ENCODE results near the gene RPTOR. TPM values are rescaled to one million over a fixed set of nuclear protein-coding genes. Genes with fewer than 3 reads are reported as not detected.

Gene RPTOR
- polyA plus RNA-seq, 2 donors: 7.1 to 10.5 TPM

DNA sequence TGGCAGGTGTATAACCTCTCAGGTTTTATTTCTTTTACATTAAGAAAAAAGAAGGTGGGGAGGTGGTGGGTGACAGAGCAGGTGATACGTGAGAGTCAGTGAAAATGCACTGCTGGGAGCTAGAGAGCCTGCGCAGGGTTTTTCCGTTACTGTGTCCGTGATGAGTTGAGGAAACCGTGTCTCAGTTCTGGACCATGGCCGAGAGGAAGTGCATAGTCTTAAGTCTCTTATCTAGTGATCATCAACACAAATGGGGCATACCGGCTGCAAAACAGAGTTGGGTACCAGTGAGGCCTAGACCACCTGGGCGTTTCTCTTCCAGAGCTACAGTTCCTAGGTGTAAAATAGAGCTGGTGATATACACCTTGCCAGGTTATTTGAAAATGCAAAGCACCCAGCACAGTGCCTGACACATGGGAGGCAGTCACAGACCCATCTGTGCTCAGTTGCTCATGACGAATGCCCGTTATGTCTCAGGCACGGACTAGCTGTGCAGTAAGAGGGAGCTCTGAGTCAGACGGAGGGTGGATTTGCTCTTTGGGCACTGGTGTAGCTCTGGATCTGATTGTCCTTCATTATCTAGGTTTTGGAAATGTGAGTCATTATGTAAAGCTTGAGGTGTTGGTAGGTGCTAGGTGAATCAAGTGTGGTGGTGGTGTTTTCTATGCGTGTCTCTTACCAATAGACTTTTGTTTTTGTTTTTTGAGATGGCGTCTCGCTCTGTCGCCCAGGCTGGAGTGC lies 60.9 kb downstream of the RPTOR start:
- no peak overlapping the region for H3K4me3 ChIP-seq (ENCODE audit: low read depth in 1 of 2, low read length in 2 of 2)
- no peaks in the 10 kb centered on the region for H3K36me3 ChIP-seq (ENCODE audit: control insufficient read depth in 2 of 2, insufficient read depth in 2 of 2, low read length in 1 of 2)
- H3K4me1 ChIP-seq (ENCODE audit: control insufficient read depth in 2 of 2, insufficient read depth in 2 of 2, low read length in 1 of 2): peaks cover 0 to 6% of the 10 kb centered on the region in 2 donors
- H3K27ac ChIP-seq (ENCODE audit: low read depth in 2 of 2, low read length in 1 of 2): no peak overlapping the region
- no peaks in the 10 kb centered on the region for H3K9me3 ChIP-seq (ENCODE audit: control insufficient read depth in 2 of 2, insufficient read depth in 1 of 2, low read depth in 1 of 2, low read length in 1 of 2)
- no peaks in the 10 kb centered on the region for H3K27me3 ChIP-seq (ENCODE audit: control insufficient read depth in 1 of 2, insufficient read depth in 2 of 2, low read length in 2 of 2)
- 66 to 71% methylated on average over 16 of the region's 16 CpGs for WGBS, 2 donors

DNA sequence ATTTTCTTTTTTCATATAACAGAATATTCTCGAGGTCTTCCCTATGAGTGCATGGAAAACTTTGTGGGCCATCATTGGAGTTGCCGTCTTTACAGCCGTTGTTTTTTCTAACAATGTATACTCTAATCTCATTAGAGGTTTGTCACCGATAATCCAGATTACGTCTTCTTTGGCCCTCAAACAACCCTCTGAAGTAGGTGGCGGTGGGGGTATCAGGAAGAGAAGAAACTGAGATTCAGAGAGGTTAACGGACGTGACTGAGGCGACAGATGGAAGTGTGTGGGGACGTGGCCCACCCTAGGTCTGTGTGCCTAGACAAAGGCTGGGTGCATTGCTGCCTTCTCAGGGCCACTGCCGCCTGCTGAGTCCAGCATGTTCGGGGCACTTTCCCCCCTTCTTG lies 63.7 kb downstream of the RPTOR start:
- 97 to 98% methylated on average over 12 of the region's 12 CpGs for WGBS, 2 donors
- no peaks in the 10 kb centered on the region for H3K9me3 ChIP-seq (ENCODE audit: control insufficient read depth in 2 of 2, insufficient read depth in 1 of 2, low read depth in 1 of 2, low read length in 1 of 2)
- no peaks in the 10 kb centered on the region for H3K36me3 ChIP-seq (ENCODE audit: control insufficient read depth in 2 of 2, insufficient read depth in 2 of 2, low read length in 1 of 2)
- H3K27me3 ChIP-seq (ENCODE audit: control insufficient read depth in 1 of 2, insufficient read depth in 2 of 2, low read length in 2 of 2): no peaks in the 10 kb centered on the region
- no peak overlapping the region for H3K4me3 ChIP-seq (ENCODE audit: low read depth in 1 of 2, low read length in 2 of 2)
- peaks cover 0 to 2% of the 10 kb centered on the region in 2 donors for H3K4me1 ChIP-seq (ENCODE audit: control insufficient read depth in 2 of 2, insufficient read depth in 2 of 2, low read length in 1 of 2)
- H3K27ac ChIP-seq (ENCODE audit: low read depth in 2 of 2, low read length in 1 of 2): no peak overlapping the region

DNA sequence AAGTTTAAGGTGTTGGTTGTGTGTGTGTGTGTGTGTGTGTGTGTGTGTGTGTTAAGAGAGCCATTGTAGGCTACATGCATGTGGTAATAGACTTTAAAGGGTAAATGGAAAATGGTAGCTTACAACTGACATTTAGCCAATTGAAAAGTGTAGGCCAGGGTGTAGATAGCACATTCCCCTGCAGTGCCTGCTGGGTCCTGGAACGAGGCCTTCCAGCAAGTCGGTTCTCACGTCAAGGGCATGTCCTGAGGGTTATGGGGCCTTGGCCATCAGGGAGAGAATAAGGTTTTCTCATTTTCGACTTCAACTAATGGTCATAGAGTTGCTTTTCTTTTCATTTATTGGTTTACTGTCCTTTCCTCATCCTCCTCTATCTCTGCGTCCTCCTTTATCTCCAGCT lies 65.1 kb downstream of the RPTOR start:
- Histone ChIP-seq H3K4me3 (ENCODE audit: low read depth in 1 of 2, low read length in 2 of 2) (no peak overlapping the region), H3K9me3 (ENCODE audit: control insufficient read depth in 2 of 2, insufficient read depth in 1 of 2, low read depth in 1 of 2, low read length in 1 of 2) (no peaks in the 10 kb centered on the region), H3K36me3 (ENCODE audit: control insufficient read depth in 2 of 2, insufficient read depth in 2 of 2, low read length in 1 of 2) (no peaks in the 10 kb centered on the region), H3K4me1 (ENCODE audit: control insufficient read depth in 2 of 2, insufficient read depth in 2 of 2, low read length in 1 of 2) (peaks cover 0 to 2% of the 10 kb centered on the region in 2 donors), H3K27me3 (ENCODE audit: control insufficient read depth in 1 of 2, insufficient read depth in 2 of 2, low read length in 2 of 2) (no peaks in the 10 kb centered on the region), H3K27ac (ENCODE audit: low read depth in 2 of 2, low read length in 1 of 2) (no peak overlapping the region)
- 94% methylated on average over 5 of the region's 5 CpGs for WGBS, 2 donors

DNA sequence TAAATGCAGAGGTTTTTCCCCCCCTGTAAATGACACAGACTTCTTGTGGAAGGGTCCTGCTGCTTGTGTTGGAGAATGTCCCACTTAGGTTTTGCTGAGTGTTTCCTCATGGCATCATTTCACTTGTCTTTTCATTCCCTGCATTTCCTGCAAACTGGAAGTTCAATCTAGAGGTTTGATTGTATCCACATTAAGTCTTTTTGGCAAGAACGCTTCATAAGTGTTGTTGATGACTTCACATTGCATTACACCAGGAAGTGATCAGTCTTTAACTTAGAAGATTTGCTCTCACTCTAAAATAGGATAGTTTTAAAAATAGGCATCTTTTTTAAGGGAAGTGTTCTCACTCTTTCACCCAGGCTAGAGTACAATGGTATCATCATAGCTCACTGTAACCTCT lies 67.2 kb downstream of the RPTOR start:
- H3K9me3 ChIP-seq (ENCODE audit: control insufficient read depth in 2 of 2, insufficient read depth in 1 of 2, low read depth in 1 of 2, low read length in 1 of 2): no peaks in the 10 kb centered on the region
- no peaks in the 10 kb centered on the region for H3K36me3 ChIP-seq (ENCODE audit: control insufficient read depth in 2 of 2, insufficient read depth in 2 of 2, low read length in 1 of 2)
- H3K4me1 ChIP-seq (ENCODE audit: control insufficient read depth in 2 of 2, insufficient read depth in 2 of 2, low read length in 1 of 2): peaks cover 0 to 4% of the 10 kb centered on the region in 2 donors
- no peaks in the 10 kb centered on the region for H3K27me3 ChIP-seq (ENCODE audit: control insufficient read depth in 1 of 2, insufficient read depth in 2 of 2, low read length in 2 of 2)
- no peak overlapping the region for H3K4me3 ChIP-seq (ENCODE audit: low read depth in 1 of 2, low read length in 2 of 2)
- no peak overlapping the region for H3K27ac ChIP-seq (ENCODE audit: low read depth in 2 of 2, low read length in 1 of 2)
- 79 to 84% methylated on average over 1 of the region's 1 CpG for WGBS, 2 donors

DNA sequence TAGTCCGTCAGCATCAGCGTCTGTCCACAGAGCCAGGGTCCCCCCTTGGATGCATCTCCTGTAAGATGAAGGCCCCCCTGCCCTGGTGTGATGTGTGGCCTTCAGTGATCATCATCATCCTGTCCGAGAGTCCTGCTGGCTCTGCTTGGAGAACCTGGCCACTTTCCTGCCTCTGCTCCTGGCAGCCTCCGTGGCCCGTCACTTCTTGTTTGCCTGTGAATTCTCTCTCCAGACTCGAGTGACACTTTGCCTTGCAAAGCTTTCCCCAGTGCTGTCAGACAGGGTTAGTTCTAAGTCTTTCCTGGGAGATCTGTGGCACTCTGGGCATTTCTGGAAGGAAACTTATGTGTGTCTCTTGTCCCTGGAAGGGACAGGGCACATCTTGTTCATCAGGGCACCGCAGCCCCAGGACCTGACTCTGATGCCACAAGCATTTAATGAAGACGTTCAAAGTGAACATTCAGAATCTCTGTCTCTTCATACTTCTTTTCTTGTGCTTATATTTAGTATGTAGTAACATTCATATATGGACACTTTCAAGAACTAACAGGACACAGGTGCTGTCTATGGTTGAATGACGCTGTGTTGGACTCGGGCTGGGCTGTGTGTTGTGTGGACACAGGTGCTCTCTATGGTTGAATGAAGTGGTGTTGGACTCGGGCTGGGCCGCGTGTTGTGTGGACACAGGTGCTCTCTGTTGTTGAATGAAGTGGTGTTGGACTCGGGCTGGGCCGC lies 68.5 kb downstream of the RPTOR start:
- H3K4me1 ChIP-seq (ENCODE audit: control insufficient read depth in 2 of 2, insufficient read depth in 2 of 2, low read length in 1 of 2): peaks cover 0 to 4% of the 10 kb centered on the region in 2 donors
- H3K27ac ChIP-seq (ENCODE audit: low read depth in 2 of 2, low read length in 1 of 2): no peak overlapping the region
- WGBS, 2 donors: 86 to 91% methylated on average over 15 of the region's 15 CpGs
- no peaks in the 10 kb centered on the region for H3K36me3 ChIP-seq (ENCODE audit: control insufficient read depth in 2 of 2, insufficient read depth in 2 of 2, low read length in 1 of 2)
- H3K27me3 ChIP-seq (ENCODE audit: control insufficient read depth in 1 of 2, insufficient read depth in 2 of 2, low read length in 2 of 2): no peaks in the 10 kb centered on the region
- H3K9me3 ChIP-seq (ENCODE audit: control insufficient read depth in 2 of 2, insufficient read depth in 1 of 2, low read depth in 1 of 2, low read length in 1 of 2): no peaks in the 10 kb centered on the region
- no peak overlapping the region for H3K4me3 ChIP-seq (ENCODE audit: low read depth in 1 of 2, low read length in 2 of 2)

DNA sequence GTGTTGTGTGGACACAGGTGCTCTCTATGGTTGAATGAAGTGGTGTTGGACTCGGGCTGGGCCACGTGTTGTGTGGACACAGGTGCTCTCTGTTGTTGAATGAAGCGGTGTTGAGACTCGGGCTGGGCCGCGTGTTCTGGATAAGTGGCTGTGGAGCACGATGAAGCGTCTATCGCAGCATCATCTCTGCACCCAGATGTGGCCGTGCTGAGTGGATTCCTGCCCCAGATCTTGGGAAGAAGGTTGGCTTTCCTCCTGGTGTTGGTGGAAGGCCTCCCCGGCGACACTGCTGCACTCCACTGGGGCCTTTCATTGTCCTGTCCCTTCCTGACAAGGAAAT lies 69.1 kb downstream of the RPTOR start:
- 93% methylated on average over 12 of the region's 12 CpGs for WGBS, 2 donors

DNA sequence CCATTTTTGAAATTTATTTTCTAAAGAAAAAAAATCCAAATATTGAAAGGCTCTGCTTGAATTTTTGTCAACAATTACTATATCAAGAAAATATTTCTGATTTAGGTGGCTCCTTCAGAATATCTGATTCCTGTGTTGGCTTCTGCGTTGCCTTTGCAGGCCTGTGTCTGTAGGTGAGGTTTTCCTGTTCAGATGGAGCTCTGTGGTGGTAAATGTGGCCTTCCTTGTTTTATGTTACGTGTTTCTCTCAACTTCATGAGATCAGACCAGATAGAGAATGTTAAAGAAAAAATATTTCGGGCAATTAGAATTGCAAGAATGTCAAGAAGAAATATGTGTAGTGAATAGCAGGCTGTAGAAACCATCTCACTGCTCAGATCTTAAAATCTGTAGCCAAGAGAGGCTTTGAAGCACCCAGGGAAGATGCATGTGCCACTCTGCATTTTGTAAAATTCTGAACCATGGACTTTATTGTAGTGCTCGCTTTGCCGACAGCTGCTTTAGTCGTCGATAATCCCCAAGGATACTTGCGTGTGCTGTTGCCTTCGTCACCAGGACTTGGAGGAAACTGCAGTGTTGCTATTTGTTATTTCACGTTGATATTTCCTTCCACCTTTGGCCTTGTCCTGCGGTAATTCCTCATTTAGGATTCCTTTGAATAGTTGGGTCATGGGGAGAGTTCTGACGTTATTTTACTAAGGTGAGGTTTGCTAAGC lies 69.9 kb downstream of the RPTOR start:
- no peak overlapping the region for H3K27ac ChIP-seq (ENCODE audit: low read depth in 2 of 2, low read length in 1 of 2)
- WGBS, 2 donors: 83 to 87% methylated on average over 12 of the region's 12 CpGs

More for the DNA sequence above, 69.1 kb downstream of the RPTOR start:
- Histone ChIP-seq H3K36me3 (ENCODE audit: control insufficient read depth in 2 of 2, insufficient read depth in 2 of 2, low read length in 1 of 2) (no peaks in the 10 kb centered on the region), H3K4me3 (ENCODE audit: low read depth in 1 of 2, low read length in 2 of 2) (no peak overlapping the region), H3K9me3 (ENCODE audit: control insufficient read depth in 2 of 2, insufficient read depth in 1 of 2, low read depth in 1 of 2, low read length in 1 of 2) (no peaks in the 10 kb centered on the region), H3K27me3 (ENCODE audit: control insufficient read depth in 1 of 2, insufficient read depth in 2 of 2, low read length in 2 of 2) (no peaks in the 10 kb centered on the region), H3K4me1 (ENCODE audit: control insufficient read depth in 2 of 2, insufficient read depth in 2 of 2, low read length in 1 of 2) (peaks cover 0 to 4% of the 10 kb centered on the region in 2 donors), H3K27ac (ENCODE audit: low read depth in 2 of 2, low read length in 1 of 2) (no peak overlapping the region)

DNA sequence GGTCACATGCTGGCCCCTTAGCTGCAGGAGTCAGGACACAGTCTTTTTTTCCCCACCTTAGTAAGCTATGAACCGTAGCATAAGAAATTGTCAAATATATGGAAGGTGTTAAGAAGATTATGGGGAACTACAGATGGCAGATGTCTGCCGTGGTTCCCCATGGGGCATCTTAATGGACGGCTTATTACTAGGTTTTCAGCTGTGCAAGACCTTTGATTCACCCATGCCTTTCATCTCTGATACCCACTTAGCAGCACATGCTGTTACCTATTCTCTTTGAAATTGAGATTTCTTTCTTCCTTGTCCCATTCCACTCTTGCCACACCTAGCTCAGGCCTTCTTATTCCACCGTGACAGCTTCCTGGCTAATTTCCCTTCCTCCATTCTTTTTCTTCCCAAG lies 70.7 kb downstream of the RPTOR start:
- Histone ChIP-seq H3K4me3 (ENCODE audit: low read depth in 1 of 2, low read length in 2 of 2) (no peak overlapping the region), H3K27ac (ENCODE audit: low read depth in 2 of 2, low read length in 1 of 2) (no peak overlapping the region), H3K36me3 (ENCODE audit: control insufficient read depth in 2 of 2, insufficient read depth in 2 of 2, low read length in 1 of 2) (no peaks in the 10 kb centered on the region), H3K4me1 (ENCODE audit: control insufficient read depth in 2 of 2, insufficient read depth in 2 of 2, low read length in 1 of 2) (peaks cover 2 to 3% of the 10 kb centered on the region in 2 donors), H3K9me3 (ENCODE audit: control insufficient read depth in 2 of 2, insufficient read depth in 1 of 2, low read depth in 1 of 2, low read length in 1 of 2) (no peaks in the 10 kb centered on the region), H3K27me3 (ENCODE audit: control insufficient read depth in 1 of 2, insufficient read depth in 2 of 2, low read length in 2 of 2) (no peaks in the 10 kb centered on the region)
- WGBS, 2 donors: 82 to 87% methylated on average over 4 of the region's 4 CpGs

More for the DNA sequence above, 69.9 kb downstream of the RPTOR start:
- Histone ChIP-seq H3K36me3 (ENCODE audit: control insufficient read depth in 2 of 2, insufficient read depth in 2 of 2, low read length in 1 of 2) (no peaks in the 10 kb centered on the region), H3K4me1 (ENCODE audit: control insufficient read depth in 2 of 2, insufficient read depth in 2 of 2, low read length in 1 of 2) (peaks cover 2 to 4% of the 10 kb centered on the region in 2 donors), H3K9me3 (ENCODE audit: control insufficient read depth in 2 of 2, insufficient read depth in 1 of 2, low read depth in 1 of 2, low read length in 1 of 2) (no peaks in the 10 kb centered on the region), H3K4me3 (ENCODE audit: low read depth in 1 of 2, low read length in 2 of 2) (no peak overlapping the region), H3K27me3 (ENCODE audit: control insufficient read depth in 1 of 2, insufficient read depth in 2 of 2, low read length in 2 of 2) (no peaks in the 10 kb centered on the region)

DNA sequence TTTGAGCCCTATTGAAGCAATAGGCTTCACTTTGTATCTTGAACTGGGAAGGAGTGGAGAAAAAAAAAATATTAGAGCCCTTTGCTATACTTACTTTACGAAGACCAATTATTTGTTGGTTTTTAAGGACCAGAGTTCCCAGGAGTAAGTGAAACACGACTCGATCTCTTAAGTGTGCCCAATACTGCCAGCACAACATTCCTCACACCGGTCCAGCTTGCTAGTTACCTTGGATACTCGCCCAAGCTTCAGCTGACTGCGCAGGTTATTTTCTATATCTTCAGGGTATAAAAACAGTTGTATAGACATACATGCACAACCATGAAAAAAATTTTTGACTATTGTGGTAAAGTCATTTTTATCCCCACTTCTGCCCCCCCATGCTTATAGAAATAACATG lies 72.1 kb downstream of the RPTOR start:
- WGBS, 2 donors: 90 to 92% methylated on average over 6 of the region's 6 CpGs
- Histone ChIP-seq H3K4me1 (ENCODE audit: control insufficient read depth in 2 of 2, insufficient read depth in 2 of 2, low read length in 1 of 2) (peaks cover 2 to 7% of the 10 kb centered on the region in 2 donors), H3K9me3 (ENCODE audit: control insufficient read depth in 2 of 2, insufficient read depth in 1 of 2, low read depth in 1 of 2, low read length in 1 of 2) (no peaks in the 10 kb centered on the region), H3K27ac (ENCODE audit: low read depth in 2 of 2, low read length in 1 of 2) (no peak overlapping the region), H3K27me3 (ENCODE audit: control insufficient read depth in 1 of 2, insufficient read depth in 2 of 2, low read length in 2 of 2) (no peaks in the 10 kb centered on the region), H3K36me3 (ENCODE audit: control insufficient read depth in 2 of 2, insufficient read depth in 2 of 2, low read length in 1 of 2) (no peaks in the 10 kb centered on the region), H3K4me3 (ENCODE audit: low read depth in 1 of 2, low read length in 2 of 2) (no peak overlapping the region)
